ENCODE data around the gene AGK.

AGK gene

GRCh38 chr7:141652691-141653090 is 101.5 kb downstream of the AGK start:
- no peak for TF ChIP-seq CTCF (conservative IDR thresholded peaks at IDR 0.05; ENCODE audit: low read length)
- no peak overlapping the region for H3K4me3 ChIP-seq (ENCODE audit: low read length)

GRCh38 chr7:141654551-141654950 is 103.3 kb downstream of the AGK start:
- DNase-seq (ENCODE audit: low read depth), result peak; percentile 63
- no peak overlapping the region for H3K4me3 ChIP-seq (ENCODE audit: low read length)
- TF ChIP-seq CTCF (conservative IDR thresholded peaks at IDR 0.05; ENCODE audit: low read length), result peak; percentile 70

More at GRCh38 chr7:141652691-141653090, 101.5 kb downstream of the AGK start:
- DNase-seq (ENCODE audit: low read depth), result no peak

GRCh38 chr7:141659501-141659900 is 108.3 kb downstream of the AGK start:
- H3K4me3 ChIP-seq (ENCODE audit: low read length), result no peak overlapping the region
- no peak for DNase-seq (ENCODE audit: low read depth)
- no peak for TF ChIP-seq CTCF (conservative IDR thresholded peaks at IDR 0.05; ENCODE audit: low read length)

- H3K4me3 ChIP-seq (ENCODE audit: low read length), result no peak overlapping the region
- no peak for DNase-seq (ENCODE audit: low read depth)
- no peak for TF ChIP-seq CTCF (conservative IDR thresholded peaks at IDR 0.05; ENCODE audit: low read length)
Measured at GRCh38 chr7:141660259-141660658, 109.0 kb downstream of the AGK start.

GRCh38 chr7:141663081-141663849 is 112.1 kb downstream of the AGK start:
- no peak for TF ChIP-seq CTCF (conservative IDR thresholded peaks at IDR 0.05; ENCODE audit: low read length)
- H3K4me3 ChIP-seq (ENCODE audit: low read length), result no peak overlapping the region
- DNase-seq (ENCODE audit: low read depth), result no peak

GRCh38 chr7:141664450-141664849 is 113.2 kb downstream of the AGK start:
- no peak overlapping the region for H3K4me3 ChIP-seq (ENCODE audit: low read length)
- no peak for TF ChIP-seq CTCF (conservative IDR thresholded peaks at IDR 0.05; ENCODE audit: low read length)
- no peak for DNase-seq (ENCODE audit: low read depth)
